GM21367 (cell line): ENCODE measurements around the gene KBTBD4.
"Not testable (repeated sequence)": the region's sequence is repeated elsewhere in the genome, so short reads cannot be mapped to it uniquely, and the experiment has no call there.

ENCODE experiments used
- ATAC-seq: cut with Tn5 transposase; IDR thresholded peaks from one replicate; pipeline ENCODE4 v1.9.1; 2021; ENCODE audit not compliant: unreplicated experiment

KBTBD4 gene

GRCh38 chr11:47529951-47530350 lies 48.8 kb downstream of the KBTBD4 start:
- no peak for ATAC-seq

GRCh38 chr11:47527186-47527585 lies 51.6 kb downstream of the KBTBD4 start:
- no peak for ATAC-seq

DNA sequence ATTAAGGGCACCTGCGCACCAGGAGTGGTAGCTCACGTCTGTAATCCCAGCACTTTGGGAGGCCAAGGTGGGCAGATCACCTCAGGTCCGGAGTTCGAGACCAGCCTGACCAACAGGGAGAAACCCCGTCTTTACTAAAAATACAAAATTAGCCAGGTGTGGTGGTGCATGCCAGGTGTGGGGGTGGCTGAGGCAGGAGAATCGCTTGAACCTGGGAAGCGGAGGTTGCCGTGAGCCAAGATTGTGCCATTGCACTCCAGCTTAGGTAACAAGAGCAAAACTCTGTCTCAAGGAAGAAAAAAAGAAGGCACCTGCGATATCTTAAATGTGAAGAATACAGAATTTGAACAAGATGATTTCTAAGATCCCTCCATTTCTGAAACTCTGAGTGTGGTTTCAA lies 52.7 kb downstream of the KBTBD4 start:
- not testable (repeated sequence) for ATAC-seq

DNA sequence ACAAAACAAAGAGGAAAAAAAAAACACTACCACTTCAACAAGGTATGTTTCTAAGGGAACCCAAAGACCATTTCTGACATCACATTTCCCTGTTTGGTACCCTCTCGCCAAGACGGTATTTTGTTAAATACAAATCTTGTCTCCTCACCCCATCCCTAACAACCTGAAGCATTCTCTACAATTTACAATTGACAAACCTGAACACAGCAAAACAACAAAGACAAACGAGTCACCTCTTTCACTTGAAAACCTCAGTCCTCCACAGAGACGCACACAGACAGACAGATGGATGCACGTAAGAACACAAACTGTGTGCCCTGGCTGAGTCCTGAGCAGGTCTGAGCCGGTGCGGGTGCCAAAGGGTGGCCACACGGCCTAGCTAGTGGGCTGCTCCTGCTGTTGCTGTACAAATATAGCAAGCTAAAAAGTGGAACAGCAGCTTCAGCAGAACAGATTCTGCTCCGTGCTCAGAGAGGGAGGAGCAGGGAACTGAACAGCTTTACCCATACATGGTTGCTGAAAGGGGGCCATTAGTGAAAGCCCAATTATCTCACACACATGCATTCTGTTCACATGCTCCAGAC lies 54.4 kb downstream of the KBTBD4 start:
- peak; percentile 29 for ATAC-seq

DNA sequence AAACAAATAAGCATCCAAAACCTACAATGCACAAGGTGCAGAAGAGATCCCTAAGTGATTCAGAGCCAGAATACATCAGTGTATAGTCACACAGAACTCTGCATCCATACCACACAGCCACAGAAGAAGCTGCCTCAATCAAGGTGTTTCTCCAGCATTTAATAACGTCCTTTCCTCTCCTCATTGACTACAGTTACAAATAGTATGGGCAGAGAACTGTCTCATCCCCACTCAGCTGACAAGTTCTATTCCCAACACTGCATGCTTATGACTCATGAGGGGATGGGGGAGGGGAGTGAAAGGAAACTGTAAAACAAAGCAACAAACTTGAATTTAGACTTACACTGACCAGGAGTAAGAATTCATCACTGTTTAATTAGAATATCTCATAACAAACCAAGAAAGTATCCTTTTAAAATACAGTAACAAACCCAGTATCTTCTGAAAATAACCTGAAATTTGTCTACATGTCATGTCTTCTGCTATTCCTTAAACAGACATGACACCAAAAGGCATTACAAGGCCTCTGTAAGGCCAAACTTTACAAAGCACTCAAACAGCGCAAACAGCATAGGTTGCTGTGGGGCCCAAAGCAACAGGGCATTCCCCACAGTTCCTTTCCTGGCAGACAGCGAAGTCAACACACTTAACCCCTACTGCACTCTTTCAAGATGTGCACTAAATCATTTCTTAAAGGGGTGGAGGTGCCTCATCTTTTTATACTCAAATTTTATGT lies 55.1 kb downstream of the KBTBD4 start:
- peak; percentile 41 for ATAC-seq
